K562 (cell line): ENCODE data around the gene MACROD2.

Experiments used
- CTCF ChIP-seq, 3 experiments: IDR thresholded peaks in 2 of 3; conservative IDR thresholded peaks in 1 of 3; 2 replicates each; pipeline ENCODE4 v1.5.1; 2011 to 2012; ENCODE audit warnings: low read length in 3 of 3, mild to moderate bottlenecking in 3 of 3, control low read depth in 2 of 3, improper control_type of control experiment in 1 of 3, inconsistent platforms in 1 of 3, low read depth in 1 of 3, mixed read lengths in 1 of 3, moderate library complexity in 1 of 3; ENCODE audit not compliant: insufficient read depth in 2 of 3
- EZH2 ChIP-seq: IDR thresholded peaks from 2 replicates; pipeline ENCODE4 v1.6.1; 2012; ENCODE audit warnings: low read depth, mild to moderate bottlenecking, inconsistent platforms, low read length, borderline replicate concordance
- KHSRP ChIP-seq: fragments of 450-650 bp; IDR thresholded peaks from 2 replicates; pipeline ENCODE4 v1.6.1; 2017
- MLLT1 ChIP-seq, 2 experiments: fragments of 450-650 bp; IDR thresholded peaks; 2 replicates each; pipeline ENCODE4 v1.6.1; 2016
- STAG1 ChIP-seq: sonication (generic); formaldehyde crosslinking; IDR thresholded peaks from 2 replicates; pipeline ENCODE4 v1.5.0; 2020; ENCODE audit warnings: missing genetic modification reagents, borderline replicate concordance
- ZNF232 ChIP-seq: sonication (generic); formaldehyde crosslinking; IDR thresholded peaks from 2 replicates; pipeline ENCODE4 v1.8.0; 2022; ENCODE audit warnings: mild to moderate bottlenecking, missing genetic modification reagents

- TF ChIP-seq KHSRP = no peak
- no peak for TF ChIP-seq ZNF232
- no peak for TF ChIP-seq STAG1 (CRISPR knock-in tag)
- TF ChIP-seq CTCF (IDR thresholded peaks at IDR 0.05 in 2 of 3, conservative IDR thresholded peaks at IDR 0.05 in 1 of 3; ENCODE audit: insufficient read depth in 2 of 3, low read depth in 1 of 3, low read length in 3 of 3) = no peak
- TF ChIP-seq EZH2 = no peak
- no peak for TF ChIP-seq MLLT1 (IDR thresholded peaks at IDR 0.05)
Observed at GRCh38 chr20:15060265-15061060, 1065.1 kb downstream of the MACROD2 start.
